ENCODE results near the gene SOSTDC1. TPM values are rescaled to one million over a fixed set of nuclear protein-coding genes. Genes with fewer than 3 reads are reported as not detected.

The SOSTDC1 gene
- polyA plus RNA-seq, 5 donors = 24.0 to 42.6 (median 33.0) TPM

- DNase-seq = peak in 1 of 2 donors; percentile 41
These were observed 44.0 kb downstream of the SOSTDC1 start, which contains the start of gene CRPPA for GRCh38 chr7:16421333-16422102. Gene CRPPA (minus strand): TSS chr7:16421538. CDS start chr7:16421322, 216 bp downstream.

GRCh38 chr7:16420649-16421332, 44.7 kb downstream of the SOSTDC1 start:
- peak; percentile 89 to 90 for DNase-seq

GRCh38 chr7:16420329-16420648, 45.2 kb downstream of the SOSTDC1 start:
- no peak for DNase-seq

GRCh38 chr7:16419859-16420258, 45.7 kb downstream of the SOSTDC1 start:
- DNase-seq = no peak

GRCh38 chr7:16419126-16419525, 46.4 kb downstream of the SOSTDC1 start:
- no peak for DNase-seq

- DNase-seq = no peak
These were observed 47.6 kb downstream of the SOSTDC1 start for GRCh38 chr7:16417906-16418305.

GRCh38 chr7:16416289-16417282, 49.0 kb downstream of the SOSTDC1 start:
- no peak for DNase-seq

- DNase-seq = peak in 1 of 2 donors; percentile 57
These were observed 53.0 kb downstream of the SOSTDC1 start for GRCh38 chr7:16412274-16413254.

Other genes with a start within 250 kb of the SOSTDC1 start
- 1 to 10 TPM; 3.0 to 3.9 (median 3.6) TPM for gene CRPPA, start 44.2 kb downstream of the SOSTDC1 start, polyA plus RNA-seq (ENCODE audit: insufficient read depth in 1 of 5, insufficient read length in 5 of 5, low replicate concordance in 1 of 5)
- not detected for gene LRRC72, start 61.1 kb upstream of the SOSTDC1 start, polyA plus RNA-seq (ENCODE audit: insufficient read depth in 1 of 5, insufficient read length in 5 of 5, low replicate concordance in 1 of 5)
- 10 to 100 TPM; 30.3 to 41.5 (median 36.8) TPM for gene ANKMY2, start 180.0 kb upstream of the SOSTDC1 start, polyA plus RNA-seq (ENCODE audit: insufficient read depth in 1 of 5, insufficient read length in 5 of 5, low replicate concordance in 1 of 5)
- 10 to 100 TPM; 76.4 to 87.7 (median 80.5) TPM for gene BZW2, start 180.4 kb upstream of the SOSTDC1 start, polyA plus RNA-seq (ENCODE audit: insufficient read depth in 1 of 5, insufficient read length in 5 of 5, low replicate concordance in 1 of 5)